HAP-1 (cell line): ENCODE data around the gene ALDH3B2.
"Not testable (repeated sequence)": the region's sequence is repeated elsewhere in the genome, so short reads cannot be mapped to it uniquely, and the experiment has no call there.

Experiments used
- DNase-seq, 2 experiments: peaks; one replicate each; pipeline ENCODE4 v3.0.0-alpha.2; 2016 to 2020; ENCODE audit warnings: low spot score in 2 of 2
- H3K27me3 ChIP-seq: fragments of 250-450 bp; sonication (Bioruptor Pico); 2 replicates; pipeline ENCODE4 v1.5.1; 2020; ENCODE audit warnings: low read depth, mild to moderate bottlenecking, moderate library complexity
- H3K36me3 ChIP-seq: fragments of 250-450 bp; sonication (Bioruptor Pico); replicated peaks from 2 replicates; pipeline ENCODE4 v1.5.1; 2020; ENCODE audit warnings: mild to moderate bottlenecking
- H3K4me1 ChIP-seq: fragments of 250-450 bp; sonication (Bioruptor Pico); 2 replicates; pipeline ENCODE4 v1.5.1; 2020; ENCODE audit warnings: mild to moderate bottlenecking
- H3K4me3 ChIP-seq: fragments of 250-450 bp; sonication (Bioruptor Pico); 2 replicates; pipeline ENCODE4 v1.5.1; 2020; ENCODE audit warnings: mild to moderate bottlenecking, moderate library complexity
- H3K9me3 ChIP-seq: fragments of 250-450 bp; sonication (Bioruptor Pico); 2 replicates; pipeline ENCODE4 v1.5.1; 2020; ENCODE audit warnings: mild to moderate bottlenecking, moderate library complexity
- in situ Hi-C: fragments of 300-500 bp; cut with MboI; formaldehyde crosslinking; loops from 3 replicates; pipeline ENCODE4 v1.14.3; 2020; ENCODE audit warnings: low sequenced_read_pairs, inconsistent platforms, mixed read lengths

ALDH3B2 gene

DNA sequence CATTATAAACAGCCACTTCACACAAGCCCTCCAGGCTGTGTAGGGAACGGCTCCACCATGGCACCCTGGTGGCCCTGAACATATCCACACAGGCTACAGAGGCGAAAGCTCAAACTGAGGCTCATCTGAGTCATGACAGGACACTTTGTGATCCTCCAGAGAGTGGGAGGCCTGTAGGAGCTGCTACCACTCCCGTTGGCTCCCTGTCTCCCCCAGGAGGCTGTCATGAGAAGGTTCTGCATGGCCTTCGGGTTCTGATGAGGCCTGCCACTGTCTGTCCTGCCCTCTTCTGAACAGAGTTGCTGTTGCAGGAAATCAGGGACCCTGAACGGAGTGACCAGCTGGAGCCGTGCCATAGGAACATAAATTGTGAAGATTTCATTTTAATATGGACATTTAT, 23.8 kb upstream of the ALDH3B2 start:
- peak in 1 of 2 experiments; percentile 30 for DNase-seq
- Histone ChIP-seq H3K9me3 (no peaks in the 10 kb centered on the region; the same call in 1 of the 2 replicates), H3K36me3 (no peaks in the 10 kb centered on the region), H3K4me3 (no peak overlapping the region), H3K4me1 (no peaks in the 10 kb centered on the region), H3K27me3 (no peaks in the 10 kb centered on the region)
- in situ Hi-C loops, result no loop called here

DNA sequence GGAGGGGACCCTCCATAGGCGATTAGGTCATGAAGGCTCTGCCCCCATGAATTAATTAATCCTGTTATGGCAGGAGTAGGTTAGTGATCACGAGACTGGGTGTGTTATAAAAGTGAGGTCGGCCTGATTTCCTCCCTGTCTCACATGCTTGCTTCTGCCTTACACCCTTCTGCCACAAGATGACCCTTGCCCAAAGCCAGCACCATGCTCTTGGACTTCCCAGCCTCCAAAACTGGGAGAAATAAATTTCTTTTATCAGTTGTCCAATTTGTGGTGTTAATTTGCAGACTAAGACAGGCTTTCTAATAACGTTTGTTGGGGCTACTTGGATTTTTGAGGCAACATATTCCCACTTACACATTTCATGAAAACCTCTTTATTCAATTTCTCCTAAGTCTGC, 23.4 kb upstream of the ALDH3B2 start:
- Histone ChIP-seq H3K4me3 (no peak overlapping the region), H3K9me3 (no peaks in the 10 kb centered on the region; the same call in 1 of the 2 replicates), H3K27me3 (no peaks in the 10 kb centered on the region), H3K4me1 (no peaks in the 10 kb centered on the region), H3K36me3 (no peaks in the 10 kb centered on the region)
- in situ Hi-C loops, result no loop called here
- DNase-seq, result no peak

DNA sequence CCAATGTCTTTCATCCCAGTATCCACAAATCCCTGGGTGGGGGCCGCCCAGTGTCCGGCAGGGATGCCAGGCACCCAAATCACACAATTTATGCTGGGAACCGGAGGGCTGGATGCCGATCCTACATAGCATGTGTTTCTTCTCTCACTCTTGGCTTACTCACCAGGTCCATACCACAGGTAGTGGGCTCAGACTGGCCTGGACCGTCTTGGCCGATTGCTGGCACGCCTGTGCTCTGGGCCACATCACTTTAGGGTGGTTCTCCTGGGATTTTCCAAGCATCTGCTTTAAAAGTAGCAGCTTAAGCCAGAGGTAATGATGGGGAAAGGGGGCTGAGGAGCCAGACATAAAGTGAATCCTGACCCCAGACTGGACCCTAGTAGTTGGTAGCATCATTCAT, 22.6 kb upstream of the ALDH3B2 start:
- Histone ChIP-seq H3K9me3 (no peaks in the 10 kb centered on the region; the same call in 1 of the 2 replicates), H3K36me3 (no peaks in the 10 kb centered on the region), H3K4me3 (no peak overlapping the region), H3K4me1 (no peaks in the 10 kb centered on the region), H3K27me3 (no peaks in the 10 kb centered on the region)
- in situ Hi-C loops, result no loop called here
- no peak for DNase-seq

DNA sequence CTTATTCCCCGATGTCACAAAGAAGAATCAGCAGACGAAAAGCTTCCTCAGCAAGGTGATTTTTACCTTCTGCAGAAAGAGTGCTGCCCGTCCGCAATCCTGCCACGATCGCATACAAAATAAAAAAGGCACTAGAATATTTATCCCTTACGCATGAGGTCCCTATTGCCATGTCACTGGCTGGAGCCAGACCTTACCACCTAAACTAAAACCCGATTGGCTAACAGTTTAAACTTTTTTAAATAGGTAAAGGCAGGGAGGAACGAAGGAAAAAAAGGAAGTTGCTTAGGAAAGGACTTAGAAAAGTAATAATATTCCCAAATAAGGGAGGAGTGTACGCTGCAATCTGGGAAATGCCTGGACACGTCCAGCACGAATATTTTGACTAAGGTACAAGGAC, 21.2 kb upstream of the ALDH3B2 start:
- in situ Hi-C loops, result no loop called here
- H3K27me3 ChIP-seq, result no peaks in the 10 kb centered on the region; the same call in 1 of the 2 replicates
- no peak for DNase-seq
- H3K4me1 ChIP-seq, result no peaks in the 10 kb centered on the region
- H3K36me3 ChIP-seq, result no peaks in the 10 kb centered on the region
- no peaks in the 10 kb centered on the region; the same call in 1 of the 2 replicates for H3K9me3 ChIP-seq
- H3K4me3 ChIP-seq, result no peak overlapping the region

DNA sequence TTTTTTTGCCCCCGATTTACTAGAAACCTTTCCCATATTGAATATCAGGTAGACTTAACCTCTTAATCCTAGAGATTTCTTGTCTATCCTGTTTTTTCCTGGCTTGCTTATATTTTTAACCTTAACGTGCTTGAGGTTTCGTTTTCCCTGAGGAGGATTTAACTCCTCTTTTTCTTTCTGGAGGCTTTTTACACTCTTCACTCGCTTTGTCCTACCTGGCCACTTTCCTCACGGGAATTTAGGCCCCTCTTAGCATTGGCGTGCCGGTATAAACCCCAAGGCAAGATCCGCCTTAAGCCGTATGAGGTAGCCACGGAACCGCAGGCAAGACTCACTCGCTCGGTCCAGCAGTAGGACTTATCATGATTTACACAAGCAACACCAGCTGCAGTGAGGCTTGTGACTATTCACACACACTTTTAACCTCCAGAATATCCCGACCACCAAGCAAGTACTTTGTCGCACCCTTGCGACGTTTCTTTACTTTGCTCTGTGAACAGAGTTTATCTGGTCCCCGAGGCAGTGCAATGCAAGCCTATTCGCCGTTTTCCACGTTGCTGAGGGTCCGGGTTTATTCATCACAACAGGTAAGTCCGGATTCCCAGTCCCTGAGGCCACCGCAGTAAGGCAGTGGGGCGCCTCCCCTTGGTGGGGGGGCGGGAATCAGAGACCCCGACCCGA, 20.6 kb upstream of the ALDH3B2 start:
- Histone ChIP-seq H3K9me3 (no peaks in the 10 kb centered on the region; the same call in 1 of the 2 replicates), H3K36me3 (no peaks in the 10 kb centered on the region), H3K27me3 (no peaks in the 10 kb centered on the region; the same call in 1 of the 2 replicates), H3K4me3 (no peak overlapping the region), H3K4me1 (no peaks in the 10 kb centered on the region)
- in situ Hi-C loops, result no loop called here
- no peak for DNase-seq

DNA sequence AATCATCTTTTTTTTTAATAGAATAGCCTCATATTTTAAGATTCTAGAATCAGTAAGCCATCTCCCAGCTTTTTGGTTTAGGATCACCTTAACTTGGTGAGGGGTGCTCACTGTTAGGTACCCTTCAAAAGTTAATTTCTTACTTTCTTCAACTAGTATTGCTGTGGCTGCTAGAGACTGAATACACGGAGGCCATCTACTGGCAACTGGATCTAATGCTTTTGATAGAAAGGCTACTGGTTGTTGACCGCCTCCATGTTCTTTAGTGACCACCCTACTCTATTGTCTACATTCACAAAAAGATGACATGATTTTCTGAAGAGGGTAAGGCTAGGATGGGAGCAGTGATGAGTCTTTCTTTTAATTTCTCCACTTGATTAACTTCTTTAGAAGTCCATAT, 16.7 kb upstream of the ALDH3B2 start:
- no peaks in the 10 kb centered on the region for H3K36me3 ChIP-seq
- H3K9me3 ChIP-seq, result no peaks in the 10 kb centered on the region
- no peaks in the 10 kb centered on the region; the same call in 1 of the 2 replicates for H3K27me3 ChIP-seq
- H3K4me3 ChIP-seq, result no peak overlapping the region
- no peaks in the 10 kb centered on the region for H3K4me1 ChIP-seq
- in situ Hi-C loops, result no loop called here
- no peak for DNase-seq

DNA sequence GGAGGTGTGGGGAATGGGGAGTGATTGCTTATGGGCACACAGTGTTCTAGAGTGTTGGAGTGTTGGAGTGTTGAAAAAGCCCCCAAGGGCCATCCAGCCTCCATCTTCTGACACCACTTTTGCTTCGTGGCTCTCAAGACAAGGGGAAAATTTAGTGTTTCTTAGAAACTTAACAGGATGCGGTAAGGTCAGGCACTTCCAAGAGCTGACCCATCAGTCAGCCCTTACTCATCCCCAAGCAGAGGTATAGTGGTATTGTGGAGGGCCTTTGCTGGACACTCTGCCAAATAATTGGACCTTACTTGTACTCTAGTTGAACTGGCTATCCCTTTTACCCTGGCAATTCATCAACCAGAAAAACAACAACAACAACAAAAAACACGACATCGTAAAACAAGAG, 14.8 kb upstream of the ALDH3B2 start:
- Histone ChIP-seq H3K4me3 (no peak overlapping the region), H3K9me3 (no peaks in the 10 kb centered on the region), H3K36me3 (no peaks in the 10 kb centered on the region), H3K27me3 (peaks cover 4% of the 10 kb centered on the region; the same call in 1 of the 2 replicates), H3K4me1 (no peaks in the 10 kb centered on the region)
- in situ Hi-C loops, result no loop called here
- DNase-seq, result no peak

DNA sequence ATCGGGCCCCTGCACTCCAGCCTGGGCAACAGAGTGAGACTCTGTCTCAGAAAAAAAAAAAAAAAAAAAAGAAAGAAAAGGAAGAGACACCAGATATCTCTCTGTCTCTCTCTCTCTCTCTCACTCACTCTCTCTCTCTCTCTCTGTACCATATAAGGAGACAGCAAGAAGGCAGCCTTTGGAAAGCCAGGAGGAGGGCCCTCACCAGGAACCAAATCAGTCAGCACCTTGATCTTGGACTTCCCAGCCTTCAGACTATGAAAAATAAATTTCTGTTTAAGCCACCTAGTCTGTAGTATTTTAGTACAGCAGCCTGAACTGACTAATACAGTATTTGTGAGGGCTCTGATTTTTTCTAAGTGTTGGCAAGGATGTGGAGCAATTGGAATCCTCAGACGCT, 13.6 kb upstream of the ALDH3B2 start:
- DNase-seq, result no peak
- no peaks in the 10 kb centered on the region for H3K4me1 ChIP-seq
- peaks cover 4% of the 10 kb centered on the region; the same call in 1 of the 2 replicates for H3K27me3 ChIP-seq
- H3K9me3 ChIP-seq, result no peaks in the 10 kb centered on the region
- in situ Hi-C loops, result no loop called here
- no peaks in the 10 kb centered on the region for H3K36me3 ChIP-seq
- H3K4me3 ChIP-seq, result no peak overlapping the region

DNA sequence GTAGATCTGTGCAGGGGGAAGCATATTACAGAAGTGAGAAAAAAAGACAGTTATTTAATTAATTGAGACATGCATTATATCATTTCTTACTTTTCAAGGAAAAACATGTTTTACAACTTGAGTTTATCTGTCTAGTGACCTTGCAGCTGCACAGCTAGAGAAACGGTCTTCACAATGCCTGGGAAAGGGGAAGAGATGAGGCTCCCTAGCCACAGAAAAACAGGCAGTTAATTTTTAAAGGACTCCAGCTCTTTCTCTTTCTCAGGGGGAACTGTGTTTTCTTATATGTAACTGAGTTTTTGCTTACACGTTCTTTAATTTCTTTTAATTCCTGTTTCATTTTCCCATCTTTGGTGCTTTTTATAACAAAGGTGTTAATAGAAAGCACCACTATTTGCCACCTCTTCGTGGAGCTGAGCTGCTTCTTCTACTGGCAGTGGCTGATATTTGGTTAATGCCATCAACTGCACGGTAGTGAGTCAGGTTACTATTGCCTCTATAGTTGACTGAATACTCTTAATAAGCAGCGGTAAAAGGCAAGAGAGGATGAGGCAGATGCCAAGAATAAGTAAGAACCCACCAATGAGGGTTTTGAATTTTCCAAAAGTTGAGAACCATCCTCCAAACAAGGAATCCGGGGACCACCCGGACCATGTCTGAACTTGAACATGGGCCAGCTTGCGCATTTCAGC, 11.4 kb upstream of the ALDH3B2 start:
- in situ Hi-C loops, H3K9me3 ChIP-seq, DNase-seq, H3K27me3 ChIP-seq, H3K4me1 ChIP-seq, H3K36me3 ChIP-seq, H3K4me3 ChIP-seq: not testable (repeated sequence)

DNA sequence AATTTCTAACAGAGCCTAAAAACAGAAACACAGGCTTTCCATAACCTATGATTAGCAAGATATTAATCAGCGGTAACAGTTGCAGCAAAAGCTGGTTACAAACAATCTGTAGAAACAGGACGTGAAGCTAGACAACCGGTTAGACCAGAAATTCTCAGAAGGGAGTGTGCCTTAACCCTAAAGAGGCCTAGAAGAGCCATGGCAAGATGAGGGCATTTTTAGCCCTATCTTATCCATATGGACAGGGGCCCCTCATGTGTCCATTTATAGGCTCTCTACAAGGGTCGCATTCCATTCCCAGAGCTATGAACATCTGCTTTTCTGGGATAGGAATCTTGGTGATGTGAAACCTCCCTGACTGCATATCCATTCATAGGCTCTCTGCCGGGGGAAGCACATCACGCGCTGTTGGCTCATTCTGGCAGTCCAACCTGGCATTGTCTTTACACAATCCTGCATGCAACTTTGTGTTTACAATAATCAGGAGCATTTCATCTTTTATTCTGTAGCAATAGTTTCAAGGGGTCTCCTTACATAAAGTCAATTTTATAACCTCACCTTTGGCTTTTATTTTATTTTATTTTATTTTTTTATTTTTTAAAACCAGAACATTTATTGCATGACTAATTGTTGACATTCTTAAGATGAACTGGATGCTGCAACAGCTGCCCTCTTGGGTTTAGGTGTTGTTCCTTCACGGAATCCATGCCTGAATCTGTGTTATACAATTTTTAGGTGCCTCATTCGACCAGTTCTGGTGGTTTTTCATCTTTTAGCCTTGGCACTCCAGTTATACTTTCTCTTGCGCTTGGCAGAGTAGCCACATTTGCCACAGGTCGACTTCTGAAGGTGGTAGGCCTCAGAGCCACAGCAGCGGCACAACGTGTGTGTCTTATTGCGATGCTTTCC, 8.0 kb upstream of the ALDH3B2 start:
- H3K4me1 ChIP-seq, H3K9me3 ChIP-seq, in situ Hi-C loops, H3K36me3 ChIP-seq, DNase-seq, H3K4me3 ChIP-seq: not testable (repeated sequence)
- H3K27me3 ChIP-seq, result peaks cover 13% of the 10 kb centered on the region

DNA sequence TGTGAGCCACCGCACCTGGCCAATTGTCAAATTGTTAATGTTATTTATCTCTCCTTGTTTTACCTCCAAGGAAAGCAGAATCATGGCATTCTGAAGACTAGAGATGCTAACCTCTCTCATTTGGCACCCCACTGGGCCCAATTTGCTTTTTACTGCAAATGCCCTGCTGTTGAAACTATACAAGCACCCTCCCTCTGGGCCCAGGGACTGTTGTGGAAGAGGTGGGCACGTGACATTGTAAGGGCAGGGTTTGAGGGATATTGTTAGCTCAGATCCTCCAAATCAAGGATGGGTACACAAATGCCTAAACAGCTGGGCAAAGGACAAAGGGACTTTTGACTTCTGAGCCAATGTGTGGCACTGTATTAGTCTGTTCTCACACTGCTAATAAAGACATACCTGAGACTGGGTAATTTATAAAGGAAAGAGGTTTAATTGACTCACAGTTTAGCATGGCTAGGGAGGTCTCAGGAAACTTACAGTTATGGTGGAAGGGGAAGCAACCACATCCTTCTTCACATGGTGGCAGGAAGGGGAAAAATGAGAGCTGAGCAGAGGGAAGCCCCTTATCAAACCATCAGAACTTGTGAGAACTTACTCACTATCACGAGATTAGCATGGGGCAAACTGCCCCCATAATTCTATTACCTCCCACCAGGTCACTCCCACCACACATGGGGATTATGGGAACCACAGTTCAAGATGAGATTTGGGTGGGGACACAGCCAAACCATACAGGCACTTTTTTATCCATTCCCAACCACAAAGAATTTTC, 6.5 kb upstream of the ALDH3B2 start:
- no peaks in the 10 kb centered on the region for H3K36me3 ChIP-seq
- H3K4me1 ChIP-seq, result no peaks in the 10 kb centered on the region
- H3K9me3 ChIP-seq, result peaks cover 4% of the 10 kb centered on the region
- H3K27me3 ChIP-seq, result peaks cover 26% of the 10 kb centered on the region
- no peak for DNase-seq
- no peak overlapping the region for H3K4me3 ChIP-seq
- in situ Hi-C loops, result no loop called here

DNA sequence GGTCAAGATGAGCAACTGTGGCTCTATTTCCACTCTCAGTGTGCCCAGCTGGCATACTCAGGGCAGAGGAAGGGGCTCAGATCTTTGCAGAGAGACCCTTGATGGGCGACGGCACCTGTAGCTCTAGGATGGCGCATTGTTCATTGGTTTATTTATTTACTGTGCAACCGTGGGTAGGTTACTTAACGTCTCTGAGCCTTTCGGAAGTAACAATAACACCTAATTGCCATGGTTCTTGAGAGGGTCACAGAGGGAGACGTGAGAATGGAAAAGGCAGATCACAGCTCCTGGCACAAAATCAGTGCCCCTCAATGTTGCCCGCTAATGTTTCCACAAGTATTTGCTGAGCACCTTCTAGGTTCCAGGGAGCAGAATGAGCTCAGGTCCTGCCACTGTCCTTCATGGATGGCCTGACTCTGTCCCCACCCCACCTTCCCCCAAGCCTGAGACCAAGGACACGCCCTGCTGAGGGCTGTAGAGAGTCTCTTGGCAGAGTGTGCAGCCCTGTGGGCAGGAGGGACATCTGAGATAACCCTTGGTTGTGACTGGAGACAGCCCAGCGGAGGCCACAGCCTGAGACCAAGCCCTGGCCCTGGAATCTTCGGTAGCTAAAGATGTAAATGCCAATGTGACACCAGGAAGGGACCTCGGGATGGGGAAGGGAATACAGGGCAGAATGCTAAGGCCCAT, 780 bp upstream of the ALDH3B2 start:
- no peak for DNase-seq
- Histone ChIP-seq H3K4me1 (no peaks in the 10 kb centered on the region), H3K36me3 (no peaks in the 10 kb centered on the region), H3K9me3 (peaks cover 9% of the 10 kb centered on the region), H3K27me3 (peaks cover 32% of the 10 kb centered on the region), H3K4me3 (no peak overlapping the region)
- in situ Hi-C loops, result no loop called here

DNA sequence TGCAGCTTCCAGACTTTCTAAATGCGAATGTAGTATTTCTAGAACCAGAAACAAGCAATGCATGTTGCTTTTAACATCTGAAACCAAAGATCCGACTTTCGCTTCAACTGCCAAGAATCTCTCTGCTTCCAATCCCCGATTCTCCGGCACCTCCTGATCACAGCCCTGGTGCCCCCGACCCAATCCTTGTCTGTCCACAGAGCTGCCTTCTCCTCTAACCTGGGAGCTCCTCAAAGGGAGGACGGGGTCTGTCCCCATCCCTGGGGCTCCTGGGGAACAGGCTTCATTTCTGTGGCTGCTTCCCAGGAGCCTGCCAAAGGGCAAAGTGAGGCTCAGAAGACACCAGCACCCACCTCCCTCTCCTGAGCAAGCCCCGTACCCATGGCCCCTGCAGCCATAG, 521 bp downstream of the ALDH3B2 start:
- DNase-seq, result no peak
- Histone ChIP-seq H3K4me3 (no peak overlapping the region), H3K27me3 (peaks cover 32% of the 10 kb centered on the region), H3K9me3 (peaks cover 9% of the 10 kb centered on the region), H3K36me3 (no peaks in the 10 kb centered on the region), H3K4me1 (no peaks in the 10 kb centered on the region)
- in situ Hi-C loops, result no loop called here
